Measurements from ENCODE around the gene HS3ST3A1. TPM values are rescaled to one million over a fixed set of nuclear protein-coding genes. Genes with fewer than 3 reads are reported as not detected.

HS3ST3A1 gene
- total RNA-seq, 1 experiment from 2014 or later = 47.6 TPM

DNA sequence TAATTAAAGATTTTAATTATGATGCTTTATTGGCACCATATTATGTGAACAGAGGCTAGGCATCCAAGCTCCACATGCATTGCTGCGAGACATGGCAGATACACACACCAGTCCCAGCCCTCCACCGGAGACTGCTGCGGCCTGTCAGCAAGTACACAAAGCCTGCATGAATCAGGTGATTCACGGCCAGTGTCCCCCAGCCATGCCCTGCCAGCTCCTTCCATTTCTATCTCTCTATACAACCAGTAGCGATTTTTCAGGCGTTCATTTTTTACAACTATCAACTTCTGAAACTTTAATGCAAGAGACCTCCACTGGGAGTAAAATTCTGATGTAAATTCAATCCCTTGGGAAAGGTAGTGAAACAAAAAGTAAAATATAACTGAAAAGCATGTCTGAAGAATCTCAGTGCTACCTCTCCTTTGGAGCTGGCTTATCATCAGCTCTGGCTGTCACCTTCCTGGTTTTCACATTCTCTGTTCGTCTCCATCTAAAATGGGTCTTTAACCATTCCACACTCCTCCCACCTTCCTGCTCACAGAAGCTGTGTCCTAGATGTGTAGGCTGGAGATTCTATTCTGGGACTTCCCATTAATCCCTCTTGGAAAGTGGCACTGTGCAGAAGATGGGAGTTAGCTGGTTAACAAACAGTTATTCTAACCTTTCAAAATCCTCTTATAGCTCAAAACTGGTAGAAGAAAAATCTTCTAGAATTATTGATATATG lies 32.2 kb downstream of the HS3ST3A1 start:
- POLR2A ChIA-PET (ENCODE audit: unreplicated experiment) = no interaction called here
- Histone ChIP-seq H3K9me2 (replicated peaks; ENCODE audit: low read length) (no peaks in the 10 kb centered on the region), H3K79me2 (ENCODE audit: low read length) (0 out of 2 replicates have a peak, but pooled peaks cover 13% of the 10 kb centered on the region), H2AFZ (ENCODE audit: low read length) (no peak overlapping the region), H3F3A (ENCODE audit: low read length, unreplicated experiment) (no peaks in the 10 kb centered on the region), H4K20me1 (ENCODE audit: low read length) (no peaks in the 10 kb centered on the region), H3K4me3 (ENCODE audit: low read length) (no peak overlapping the region), H3K9ac (ENCODE audit: low read length) (no peak overlapping the region), H3K27me3 (ENCODE audit: low read length) (no peaks in the 10 kb centered on the region), H3K4me1 (ENCODE audit: insufficient read depth, low read length) (no peaks in the 10 kb centered on the region), H3K9me3 (ENCODE audit: low read length) (peaks cover 10% of the 10 kb centered on the region), H3K4me2 (ENCODE audit: low read length) (no peak overlapping the region), H3K36me3 (ENCODE audit: low read depth, low read length) (peaks cover 10% of the 10 kb centered on the region), H3K27ac (ENCODE audit: low read length) (no peak overlapping the region)
- intact Hi-C loops (cut with micrococcal nuclease) = no loop called here
- no TSS peak for BruUV-seq (replicated peaks)
- CTCF ChIA-PET = no interaction called here
- no peak for ATAC-seq
- no peak for TF ChIP-seq EZH2phosphoT487 (IDR thresholded peaks at IDR 0.05; ENCODE audit: borderline replicate concordance, low read length)
- no peak for TF ChIP-seq EZH2 (IDR thresholded peaks at IDR 0.05; ENCODE audit: low read length, unreplicated experiment)
- TF ChIP-seq, protein P1, sequence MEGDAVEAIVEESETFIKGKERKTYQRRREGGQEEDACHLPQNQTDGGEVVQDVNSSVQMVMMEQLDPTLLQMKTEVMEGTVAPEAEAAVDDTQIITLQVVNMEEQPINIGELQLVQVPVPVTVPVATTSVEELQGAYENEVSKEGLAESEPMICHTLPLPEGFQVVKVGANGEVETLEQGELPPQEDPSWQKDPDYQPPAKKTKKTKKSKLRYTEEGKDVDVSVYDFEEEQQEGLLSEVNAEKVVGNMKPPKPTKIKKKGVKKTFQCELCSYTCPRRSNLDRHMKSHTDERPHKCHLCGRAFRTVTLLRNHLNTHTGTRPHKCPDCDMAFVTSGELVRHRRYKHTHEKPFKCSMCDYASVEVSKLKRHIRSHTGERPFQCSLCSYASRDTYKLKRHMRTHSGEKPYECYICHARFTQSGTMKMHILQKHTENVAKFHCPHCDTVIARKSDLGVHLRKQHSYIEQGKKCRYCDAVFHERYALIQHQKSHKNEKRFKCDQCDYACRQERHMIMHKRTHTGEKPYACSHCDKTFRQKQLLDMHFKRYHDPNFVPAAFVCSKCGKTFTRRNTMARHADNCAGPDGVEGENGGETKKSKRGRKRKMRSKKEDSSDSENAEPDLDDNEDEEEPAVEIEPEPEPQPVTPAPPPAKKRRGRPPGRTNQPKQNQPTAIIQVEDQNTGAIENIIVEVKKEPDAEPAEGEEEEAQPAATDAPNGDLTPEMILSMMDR (conservative IDR thresholded peaks at IDR 0.05; ENCODE audit: low read depth, low read length) = no peak
- DNase-seq = no peak

DNA sequence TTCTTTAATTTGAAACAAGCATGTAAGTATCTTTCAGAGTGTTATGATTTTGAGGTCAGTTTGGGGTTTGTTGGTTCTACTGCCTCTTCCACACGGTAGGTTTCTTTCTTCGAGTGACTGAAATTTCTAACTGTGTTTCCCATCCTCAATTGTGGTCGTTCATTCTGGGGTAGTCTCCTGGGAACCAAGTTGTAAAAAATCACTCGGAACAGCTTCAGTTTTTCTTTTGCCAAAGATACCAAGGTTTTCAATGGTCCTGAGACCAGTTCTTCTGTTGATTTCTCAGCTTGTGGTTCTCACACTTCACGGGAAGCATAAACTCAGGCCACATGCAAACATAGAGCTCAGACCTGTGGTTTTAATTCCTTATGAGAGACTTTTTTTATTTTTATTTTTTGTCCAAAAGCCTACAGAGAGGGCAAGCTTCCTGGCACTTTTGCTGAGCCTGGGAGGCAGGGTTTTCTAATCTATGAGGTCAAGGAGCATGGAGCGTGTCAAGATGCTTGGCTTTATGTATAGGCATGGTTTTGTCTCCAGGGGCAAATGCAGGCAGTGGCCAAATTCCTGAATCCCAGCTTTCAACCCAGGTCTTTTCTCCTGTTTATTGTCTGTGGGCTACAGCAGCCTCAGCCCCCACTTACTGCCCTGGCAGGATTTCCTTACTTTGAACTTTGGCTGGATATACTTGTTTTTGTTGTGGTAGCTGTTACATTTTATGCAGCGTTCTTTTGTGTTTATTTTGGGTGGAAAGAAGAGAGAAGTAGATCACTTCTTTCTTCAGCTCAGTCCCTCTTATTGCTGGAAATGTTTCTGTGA lies 32.9 kb downstream of the HS3ST3A1 start:
- no peak overlapping the region for H3K4me2 ChIP-seq (ENCODE audit: low read length)

More for the DNA sequence above, 32.9 kb downstream of the HS3ST3A1 start:
- Histone ChIP-seq H3K9ac (ENCODE audit: low read length) (no peak overlapping the region), H3K27ac (ENCODE audit: low read length) (no peak overlapping the region), H3K4me1 (ENCODE audit: insufficient read depth, low read length) (peaks cover 3% of the 10 kb centered on the region; the same call in 1 of the 2 replicates), H3F3A (ENCODE audit: low read length, unreplicated experiment) (no peaks in the 10 kb centered on the region), H3K4me3 (ENCODE audit: low read length) (no peak overlapping the region), H4K20me1 (ENCODE audit: low read length) (no peaks in the 10 kb centered on the region), H3K79me2 (ENCODE audit: low read length) (0 out of 2 replicates have a peak, but pooled peaks cover 13% of the 10 kb centered on the region), H3K9me3 (ENCODE audit: low read length) (peaks cover 10% of the 10 kb centered on the region), H3K9me2 (replicated peaks; ENCODE audit: low read length) (no peaks in the 10 kb centered on the region), H3K36me3 (ENCODE audit: low read depth, low read length) (peaks cover 10% of the 10 kb centered on the region), H2AFZ (ENCODE audit: low read length) (no peak overlapping the region), H3K27me3 (ENCODE audit: low read length) (no peaks in the 10 kb centered on the region)
- POLR2A ChIA-PET (ENCODE audit: unreplicated experiment) = no interaction called here
- DNase-seq (no peak), ATAC-seq (no peak)
- BruUV-seq (replicated peaks) = no TSS peak
- TF ChIP-seq, protein P1 (conservative IDR thresholded peaks at IDR 0.05; ENCODE audit: low read depth, low read length) = no peak
- no peak for TF ChIP-seq EZH2phosphoT487 (IDR thresholded peaks at IDR 0.05; ENCODE audit: borderline replicate concordance, low read length)
- TF ChIP-seq EZH2 (IDR thresholded peaks at IDR 0.05; ENCODE audit: low read length, unreplicated experiment) = no peak
- intact Hi-C loops (cut with micrococcal nuclease) = no loop called here
- CTCF ChIA-PET = no interaction called here

Data from PC-3 (cell line).